Measurements from ENCODE around the gene CD82. TPM values are rescaled to one million over a fixed set of nuclear protein-coding genes. Genes with fewer than 3 reads are reported as not detected.

CD82 gene
- total and polyA plus RNA-seq, 7 donors: 4.2 to 67.4 (median 11.4) TPM

DNA sequence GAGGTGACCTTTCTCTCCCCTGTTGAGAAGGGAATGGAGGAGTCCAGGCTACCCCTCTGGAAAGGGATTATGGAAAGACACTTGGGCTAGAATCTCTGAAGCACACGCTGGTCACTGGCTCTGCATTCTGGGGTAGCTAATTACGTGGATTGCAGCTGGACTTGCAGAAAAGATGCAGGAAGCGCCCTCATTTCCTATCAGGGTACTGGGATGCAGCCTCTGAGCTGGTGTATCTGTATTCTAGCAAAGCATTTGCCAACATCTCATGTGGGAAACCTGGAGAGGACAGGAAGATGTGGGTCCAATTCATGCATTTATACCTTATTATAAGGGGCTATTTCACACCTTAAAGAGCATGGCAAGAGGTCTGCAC is 44.3 kb downstream of the CD82 start:
- peaks cover 0 to 42% (median 26%) of the 10 kb centered on the region in 4 donors for H3K4me1 ChIP-seq
- WGBS, 2 donors: 78 to 89% methylated on average over 3 of the region's 3 CpGs
- no peaks in the 10 kb centered on the region for H3K27me3 ChIP-seq
- TF ChIP-seq POLR2A (IDR thresholded peaks at IDR 0.05): no peak
- TF ChIP-seq POLR2AphosphoS5 (IDR thresholded peaks at IDR 0.05): no peak
- no peak for TF ChIP-seq EP300 (IDR thresholded peaks at IDR 0.05)
- TF ChIP-seq, protein P1, sequence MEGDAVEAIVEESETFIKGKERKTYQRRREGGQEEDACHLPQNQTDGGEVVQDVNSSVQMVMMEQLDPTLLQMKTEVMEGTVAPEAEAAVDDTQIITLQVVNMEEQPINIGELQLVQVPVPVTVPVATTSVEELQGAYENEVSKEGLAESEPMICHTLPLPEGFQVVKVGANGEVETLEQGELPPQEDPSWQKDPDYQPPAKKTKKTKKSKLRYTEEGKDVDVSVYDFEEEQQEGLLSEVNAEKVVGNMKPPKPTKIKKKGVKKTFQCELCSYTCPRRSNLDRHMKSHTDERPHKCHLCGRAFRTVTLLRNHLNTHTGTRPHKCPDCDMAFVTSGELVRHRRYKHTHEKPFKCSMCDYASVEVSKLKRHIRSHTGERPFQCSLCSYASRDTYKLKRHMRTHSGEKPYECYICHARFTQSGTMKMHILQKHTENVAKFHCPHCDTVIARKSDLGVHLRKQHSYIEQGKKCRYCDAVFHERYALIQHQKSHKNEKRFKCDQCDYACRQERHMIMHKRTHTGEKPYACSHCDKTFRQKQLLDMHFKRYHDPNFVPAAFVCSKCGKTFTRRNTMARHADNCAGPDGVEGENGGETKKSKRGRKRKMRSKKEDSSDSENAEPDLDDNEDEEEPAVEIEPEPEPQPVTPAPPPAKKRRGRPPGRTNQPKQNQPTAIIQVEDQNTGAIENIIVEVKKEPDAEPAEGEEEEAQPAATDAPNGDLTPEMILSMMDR (IDR thresholded peaks at IDR 0.05): no peak
- DNase-seq: no peak
- H3K4me3 ChIP-seq: no peak overlapping the region
- H3K9me3 ChIP-seq: no peaks in the 10 kb centered on the region
- intact Hi-C loops (cut with DNase I): loop anchor here (10.0 kb wide), 1 partner anchor 515 kb away; the partner anchor contains the start of gene EXT2
- peaks cover 0 to 10% (median 1%) of the 10 kb centered on the region in 4 donors for H3K36me3 ChIP-seq
- H3K27ac ChIP-seq: no peak overlapping the region

DNA sequence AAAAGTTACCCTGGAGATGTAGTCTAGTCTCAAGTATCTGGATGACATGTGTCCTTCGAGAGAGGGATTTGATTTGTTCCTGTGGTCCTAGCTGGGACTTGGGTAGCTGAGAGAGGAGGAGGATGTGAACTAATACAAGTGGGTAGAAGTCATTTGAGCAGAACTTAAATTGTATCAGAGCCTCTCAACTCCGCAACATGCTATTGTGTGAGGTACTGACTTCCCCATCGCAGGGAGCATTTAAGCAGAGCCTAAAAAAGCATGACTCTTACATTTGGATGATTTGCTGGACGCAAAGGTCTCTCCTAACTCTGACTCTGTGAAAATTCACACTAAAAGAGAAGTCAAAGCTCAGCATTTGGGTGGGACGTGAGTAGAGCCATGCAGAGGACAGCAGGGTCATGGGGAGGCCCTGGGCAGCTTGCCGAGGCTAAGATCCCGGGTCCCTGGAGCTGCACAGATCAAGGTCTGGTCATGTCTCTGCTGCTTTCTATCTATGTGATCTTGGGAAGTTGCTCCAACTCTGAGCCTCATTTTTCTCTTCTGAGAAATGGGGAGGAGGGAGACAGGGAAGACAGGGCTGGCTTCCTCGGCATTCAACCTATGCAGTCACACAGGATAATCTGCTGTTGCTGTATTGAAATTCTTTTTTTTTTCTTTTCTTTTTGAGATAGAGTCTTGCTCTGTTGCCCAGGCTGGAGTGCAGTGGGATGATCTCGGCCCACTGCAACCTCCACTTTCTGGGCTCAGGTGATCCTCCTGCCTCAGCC is 44.9 kb downstream of the CD82 start:
- H3K4me1 ChIP-seq: peaks cover 0 to 42% (median 26%) of the 10 kb centered on the region in 4 donors
- WGBS, 2 donors: 85 to 96% methylated on average over 9 of the region's 9 CpGs
- intact Hi-C loops (cut with DNase I): loop anchor here (10.0 kb wide), 1 partner anchor 516 kb away; the partner anchor contains the start of gene EXT2
- peaks cover 0 to 8% (median 1%) of the 10 kb centered on the region in 4 donors for H3K36me3 ChIP-seq
- no peak for DNase-seq
- no peak overlapping the region for H3K27ac ChIP-seq
- no peaks in the 10 kb centered on the region for H3K27me3 ChIP-seq
- TF ChIP-seq, protein P1 (IDR thresholded peaks at IDR 0.05): no peak
- TF ChIP-seq POLR2AphosphoS5 (IDR thresholded peaks at IDR 0.05): no peak
- TF ChIP-seq EP300 (IDR thresholded peaks at IDR 0.05): no peak
- no peak for TF ChIP-seq POLR2A (IDR thresholded peaks at IDR 0.05)
- H3K4me3 ChIP-seq: no peak overlapping the region
- no peaks in the 10 kb centered on the region for H3K9me3 ChIP-seq

DNA sequence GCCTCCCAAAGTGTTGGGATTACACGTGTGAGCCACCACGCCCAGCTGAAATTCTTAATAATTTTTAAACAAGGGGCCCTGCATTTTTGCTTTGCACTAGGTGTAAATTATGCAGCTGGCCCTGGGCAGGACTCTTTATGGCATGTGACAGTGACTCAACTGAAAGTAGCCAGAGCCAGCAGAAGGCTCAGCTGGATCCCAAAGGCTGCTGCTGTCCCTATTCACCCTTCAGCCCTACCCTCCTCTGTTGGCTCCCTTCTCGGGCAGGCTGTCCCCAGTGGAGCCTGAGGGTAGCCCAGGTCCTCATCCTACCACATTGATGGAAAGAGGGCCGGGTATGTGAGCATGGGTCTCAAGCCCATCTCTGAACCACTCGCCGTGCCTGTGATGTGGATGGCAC is 45.6 kb downstream of the CD82 start:
- no peak for DNase-seq
- Histone ChIP-seq H3K4me3 (no peak overlapping the region), H3K36me3 (peaks cover 0 to 4% (median 0%) of the 10 kb centered on the region in 4 donors), H3K27me3 (no peaks in the 10 kb centered on the region), H3K4me1 (peaks cover 0 to 42% (median 26%) of the 10 kb centered on the region in 4 donors), H3K9me3 (no peaks in the 10 kb centered on the region), H3K27ac (no peak overlapping the region)
- no peak for TF ChIP-seq POLR2A (IDR thresholded peaks at IDR 0.05)
- no peak for TF ChIP-seq POLR2AphosphoS5 (IDR thresholded peaks at IDR 0.05)
- TF ChIP-seq, protein P1 (IDR thresholded peaks at IDR 0.05): no peak
- TF ChIP-seq EP300 (IDR thresholded peaks at IDR 0.05): no peak
- intact Hi-C loops (cut with DNase I): loop anchor here (10.0 kb wide), 1 partner anchor 516 kb away; the partner anchor contains the start of gene EXT2
- WGBS, 2 donors: 82 to 84% methylated on average over 6 of the region's 6 CpGs

DNA sequence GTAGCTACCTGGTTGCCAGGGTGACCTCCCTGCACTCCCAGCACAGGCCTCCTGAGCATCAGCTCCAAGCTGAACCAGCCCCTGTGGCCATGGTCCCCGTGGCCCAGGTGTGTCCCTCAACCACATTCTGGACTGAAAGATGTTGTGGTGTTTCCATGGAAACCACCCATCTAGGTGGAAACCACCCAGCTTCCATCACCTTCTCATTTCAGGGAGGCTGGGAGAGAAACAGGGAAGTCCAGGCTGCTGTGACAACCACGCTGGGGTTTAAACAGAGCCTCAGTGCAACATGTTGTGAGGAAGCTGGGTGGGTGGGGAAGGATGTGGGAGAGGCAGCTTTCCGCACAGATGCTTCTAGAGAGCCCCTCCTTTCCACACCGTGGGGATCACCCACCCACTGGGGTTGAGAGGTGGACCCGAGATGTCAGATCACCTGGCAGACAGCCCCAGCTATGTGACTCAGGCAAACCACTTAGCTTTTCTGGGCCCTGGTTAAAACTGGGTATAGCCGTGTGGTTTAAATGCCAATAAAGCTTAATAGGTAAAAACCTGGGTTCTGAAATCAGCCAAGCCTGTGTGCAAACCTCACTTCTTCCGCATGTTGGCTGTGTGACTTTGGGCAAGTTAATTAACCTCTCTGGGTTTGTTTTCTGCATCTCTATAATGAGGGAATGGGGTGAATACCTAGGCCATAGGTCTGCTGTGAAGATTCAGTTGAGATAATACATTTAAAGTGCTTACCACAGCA is 46.4 kb downstream of the CD82 start:
- TF ChIP-seq, protein P1 (IDR thresholded peaks at IDR 0.05): no peak
- no peak for TF ChIP-seq EP300 (IDR thresholded peaks at IDR 0.05)
- no peak for TF ChIP-seq POLR2AphosphoS5 (IDR thresholded peaks at IDR 0.05)
- no peak for TF ChIP-seq POLR2A (IDR thresholded peaks at IDR 0.05)
- H3K27me3 ChIP-seq: no peaks in the 10 kb centered on the region
- no peak overlapping the region for H3K27ac ChIP-seq
- peaks cover 0 to 46% (median 29%) of the 10 kb centered on the region in 4 donors for H3K4me1 ChIP-seq
- peaks cover 0 to 4% (median 0%) of the 10 kb centered on the region in 4 donors for H3K36me3 ChIP-seq
- WGBS, 2 donors: 43 to 72% methylated on average over 7 of the region's 7 CpGs
- intact Hi-C loops (cut with DNase I): loop anchor here (10.0 kb wide), 1 partner anchor 517 kb away; the partner anchor contains the start of gene EXT2
- no peak overlapping the region for H3K4me3 ChIP-seq
- DNase-seq: no peak
- H3K9me3 ChIP-seq: no peaks in the 10 kb centered on the region
